ENCODE data around the gene EIF3I. TPM values are rescaled to one million over a fixed set of nuclear protein-coding genes. Genes with fewer than 3 reads are reported as not detected.

Gene EIF3I
- total and polyA plus RNA-seq, 12 donors = 187 to 672 (median 226) TPM

GRCh38 chr1:32249831-32250525 lies 27.8 kb downstream of the EIF3I start:
- DNase-seq = peak; percentile 53 to 86 (median 69)
- H3K9me3 ChIP-seq (replicated peaks in 1 of 3) = no peaks in the 10 kb centered on the region
- H3K27ac ChIP-seq = peak overlapping the region in 3 of 5 donors; percentile 45 to 72 (median 60)
- intact Hi-C loops (cut with DNase I) = loop anchor here in 1 of 2 donors (5.0 kb wide), 1 partner anchor 48 kb away; the partner anchor contains the start of gene CCDC28B
- H3K36me3 ChIP-seq (replicated peaks in 1 of 2) = no peaks in the 10 kb centered on the region
- no peak overlapping the region for H3K4me3 ChIP-seq
- H3K4me1 ChIP-seq (replicated peaks in 1 of 2) = peaks cover 0 to 19% of the 10 kb centered on the region in 2 donors
- TF ChIP-seq, protein P1, sequence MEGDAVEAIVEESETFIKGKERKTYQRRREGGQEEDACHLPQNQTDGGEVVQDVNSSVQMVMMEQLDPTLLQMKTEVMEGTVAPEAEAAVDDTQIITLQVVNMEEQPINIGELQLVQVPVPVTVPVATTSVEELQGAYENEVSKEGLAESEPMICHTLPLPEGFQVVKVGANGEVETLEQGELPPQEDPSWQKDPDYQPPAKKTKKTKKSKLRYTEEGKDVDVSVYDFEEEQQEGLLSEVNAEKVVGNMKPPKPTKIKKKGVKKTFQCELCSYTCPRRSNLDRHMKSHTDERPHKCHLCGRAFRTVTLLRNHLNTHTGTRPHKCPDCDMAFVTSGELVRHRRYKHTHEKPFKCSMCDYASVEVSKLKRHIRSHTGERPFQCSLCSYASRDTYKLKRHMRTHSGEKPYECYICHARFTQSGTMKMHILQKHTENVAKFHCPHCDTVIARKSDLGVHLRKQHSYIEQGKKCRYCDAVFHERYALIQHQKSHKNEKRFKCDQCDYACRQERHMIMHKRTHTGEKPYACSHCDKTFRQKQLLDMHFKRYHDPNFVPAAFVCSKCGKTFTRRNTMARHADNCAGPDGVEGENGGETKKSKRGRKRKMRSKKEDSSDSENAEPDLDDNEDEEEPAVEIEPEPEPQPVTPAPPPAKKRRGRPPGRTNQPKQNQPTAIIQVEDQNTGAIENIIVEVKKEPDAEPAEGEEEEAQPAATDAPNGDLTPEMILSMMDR (IDR thresholded peaks at IDR 0.05) = no peak
- peak in 1 of 2 donors; percentile 12 for TF ChIP-seq POLR2A (IDR thresholded peaks at IDR 0.05)
- 44 to 54% (median 49%) methylated on average over 5 to 9 of the region's 9 CpGs for WGBS, 4 donors
- H3K27me3 ChIP-seq = no peaks in the 10 kb centered on the region

DNA sequence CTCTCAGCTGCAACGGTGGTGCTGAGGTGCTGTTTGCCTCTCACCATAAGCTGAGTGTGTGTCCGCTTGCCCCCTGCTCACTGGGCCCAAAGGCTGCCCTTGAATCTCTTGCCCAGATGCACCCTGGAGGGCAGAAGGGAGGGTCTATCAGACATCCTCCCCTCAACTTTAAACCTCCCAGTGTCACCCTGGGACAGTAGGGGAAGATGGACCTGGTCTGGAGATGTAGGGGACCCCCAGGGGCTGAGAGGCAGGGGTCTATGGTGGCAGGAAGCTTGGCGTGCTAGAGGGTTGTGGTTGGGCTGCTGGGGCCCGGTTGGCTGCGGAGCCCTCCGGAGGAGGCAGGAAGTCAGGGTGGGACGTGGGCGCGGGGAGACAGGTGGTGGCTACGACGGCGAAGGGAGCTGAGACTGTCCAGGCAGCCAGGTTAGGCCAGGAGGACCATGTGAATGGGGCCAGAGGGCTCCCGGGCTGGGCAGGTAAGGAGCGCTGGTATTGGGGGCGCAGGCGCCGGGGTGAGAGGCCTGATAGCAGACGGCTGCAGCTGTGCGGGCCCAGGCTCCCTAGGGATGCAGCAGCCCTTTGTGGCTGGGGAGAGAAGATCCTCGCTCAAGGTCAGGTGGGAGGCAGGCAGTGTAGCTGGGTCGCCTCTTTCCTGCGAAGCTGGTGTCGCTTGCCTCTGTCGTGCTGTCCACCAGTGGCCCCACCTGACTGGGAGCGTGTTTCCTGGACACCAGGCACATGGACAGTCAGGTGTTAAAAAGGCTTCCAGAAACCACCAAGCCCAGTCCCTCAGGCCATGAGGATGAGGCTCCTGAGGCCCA lies 28.9 kb downstream of the EIF3I start, which contains the start of gene LCK:
Gene LCK, plus strand, starts transcription at position 373 of the 824 bp plus-strand sequence. CDS start 23,065 bp downstream, outside the sequence.
- H3K27me3 ChIP-seq = no peaks in the 10 kb centered on the region
- no peaks in the 10 kb centered on the region for H3K9me3 ChIP-seq (replicated peaks in 1 of 3)
- no peak for DNase-seq
- 75 to 84% (median 81%) methylated on average over 17 to 25 of the region's 25 CpGs for WGBS, 4 donors
- H3K36me3 ChIP-seq (replicated peaks in 1 of 2) = no peaks in the 10 kb centered on the region
- H3K4me3 ChIP-seq = no peak within 1 kb of the TSS
- peak within 1 kb of the TSS in 3 of 5 donors; percentile 45 to 72 (median 60) for H3K27ac ChIP-seq
- H3K4me1 ChIP-seq (replicated peaks in 1 of 2) = peaks cover 0 to 17% of the 10 kb centered on the region in 2 donors
- TF ChIP-seq, protein P1 (IDR thresholded peaks at IDR 0.05) = no peak
- no peak for TF ChIP-seq POLR2A (IDR thresholded peaks at IDR 0.05)
- intact Hi-C loops (cut with DNase I) = no loop called here

DNA sequence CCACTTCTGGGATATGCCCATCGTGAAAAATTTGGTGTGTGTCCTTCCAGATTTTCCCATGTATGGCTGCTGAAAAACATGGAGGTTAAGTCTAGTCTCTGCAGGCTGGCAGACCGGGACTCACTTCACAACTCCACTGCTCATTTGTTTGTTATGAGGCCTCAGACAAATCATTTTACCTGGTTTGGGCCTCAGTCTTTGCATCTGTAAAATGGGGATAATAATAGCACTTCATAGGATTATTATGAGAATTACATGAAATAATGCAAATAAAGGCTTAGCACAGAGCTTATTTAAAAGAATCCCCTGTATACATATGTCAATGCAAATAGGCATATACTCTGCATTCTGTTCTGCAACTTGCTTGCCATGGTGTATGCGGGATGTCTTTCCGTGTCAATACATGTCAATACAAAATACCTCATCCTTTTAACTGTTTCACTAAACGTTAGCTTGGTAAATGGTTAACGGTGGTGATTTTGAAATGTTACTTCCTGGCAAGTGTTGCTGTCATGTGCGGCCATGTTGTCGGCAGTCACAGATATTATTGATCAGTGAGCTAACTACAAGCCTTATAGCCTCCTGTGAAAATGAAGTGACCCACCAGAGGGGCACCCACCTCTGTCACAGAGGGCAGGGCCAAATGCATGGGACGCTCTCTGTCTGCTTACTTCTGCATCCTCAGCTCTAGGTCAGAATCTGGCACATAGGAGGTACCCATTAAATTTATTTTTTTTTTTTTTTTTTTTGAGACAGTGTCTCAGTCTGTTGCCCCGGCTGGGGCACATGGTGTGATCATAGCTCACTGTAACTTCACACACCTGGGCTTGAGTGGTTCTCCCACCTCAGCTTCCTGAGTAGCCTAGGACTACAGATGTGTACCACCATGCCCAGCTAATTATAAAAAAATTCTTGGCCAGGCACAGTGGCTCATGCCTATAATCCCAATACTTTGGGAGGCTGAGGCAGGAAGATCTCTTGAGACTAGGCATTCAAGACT lies 33.2 kb downstream of the EIF3I start:
- Histone ChIP-seq H3K4me3 (no peak overlapping the region), H3K27ac (no peak overlapping the region), H3K27me3 (no peaks in the 10 kb centered on the region), H3K4me1 (replicated peaks in 1 of 2) (peaks cover 0 to 1% of the 10 kb centered on the region in 2 donors), H3K36me3 (replicated peaks in 1 of 2) (no peaks in the 10 kb centered on the region), H3K9me3 (replicated peaks in 1 of 3) (no peaks in the 10 kb centered on the region)
- TF ChIP-seq, protein P1 (IDR thresholded peaks at IDR 0.05) = no peak
- TF ChIP-seq POLR2A (IDR thresholded peaks at IDR 0.05) = no peak
- intact Hi-C loops (cut with DNase I) = no loop called here
- WGBS, 4 donors = 82 to 86% (median 83%) methylated on average over 10 of the region's 10 CpGs
- DNase-seq = no peak
